ENCODE data around the gene ARFGEF2. TPM values are rescaled to one million over a fixed set of nuclear protein-coding genes. Genes with fewer than 3 reads are reported as not detected.
"Not testable (repeated sequence)": the region's sequence is repeated elsewhere in the genome, so short reads cannot be mapped to it uniquely, and the experiment has no call there.

The ARFGEF2 gene
- total and polyA plus RNA-seq, 2 experiments from 2014 or later: 8.5 to 20.6 TPM

DNA sequence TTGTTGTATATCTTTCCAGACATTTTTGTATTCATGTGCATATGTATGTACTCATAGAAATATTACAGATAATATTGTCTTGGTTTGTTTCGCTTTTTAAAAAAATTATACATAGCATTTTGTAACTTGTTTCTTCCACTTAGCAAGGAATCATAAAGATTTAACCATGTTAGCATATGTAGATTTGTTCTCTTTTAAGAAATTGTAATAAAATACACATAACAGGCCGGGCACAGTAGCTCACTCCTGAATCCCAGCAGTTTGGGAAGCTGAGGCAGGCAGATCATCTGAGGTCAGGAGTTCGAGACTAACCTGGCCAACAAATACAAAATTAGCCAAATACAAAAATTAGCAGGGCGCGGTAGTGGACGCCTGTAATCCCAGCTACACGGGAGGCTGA, 80.2 kb downstream of the ARFGEF2 start:
- H3K4me3 ChIP-seq: no peak overlapping the region
- no peak for DNase-seq (ENCODE audit: low read depth in 1 of 2, low spot score in 1 of 2)
- H3K36me3 ChIP-seq: peaks cover 35% of the 10 kb centered on the region
- H3K27ac ChIP-seq: no peak overlapping the region
- TF ChIP-seq, protein P1, sequence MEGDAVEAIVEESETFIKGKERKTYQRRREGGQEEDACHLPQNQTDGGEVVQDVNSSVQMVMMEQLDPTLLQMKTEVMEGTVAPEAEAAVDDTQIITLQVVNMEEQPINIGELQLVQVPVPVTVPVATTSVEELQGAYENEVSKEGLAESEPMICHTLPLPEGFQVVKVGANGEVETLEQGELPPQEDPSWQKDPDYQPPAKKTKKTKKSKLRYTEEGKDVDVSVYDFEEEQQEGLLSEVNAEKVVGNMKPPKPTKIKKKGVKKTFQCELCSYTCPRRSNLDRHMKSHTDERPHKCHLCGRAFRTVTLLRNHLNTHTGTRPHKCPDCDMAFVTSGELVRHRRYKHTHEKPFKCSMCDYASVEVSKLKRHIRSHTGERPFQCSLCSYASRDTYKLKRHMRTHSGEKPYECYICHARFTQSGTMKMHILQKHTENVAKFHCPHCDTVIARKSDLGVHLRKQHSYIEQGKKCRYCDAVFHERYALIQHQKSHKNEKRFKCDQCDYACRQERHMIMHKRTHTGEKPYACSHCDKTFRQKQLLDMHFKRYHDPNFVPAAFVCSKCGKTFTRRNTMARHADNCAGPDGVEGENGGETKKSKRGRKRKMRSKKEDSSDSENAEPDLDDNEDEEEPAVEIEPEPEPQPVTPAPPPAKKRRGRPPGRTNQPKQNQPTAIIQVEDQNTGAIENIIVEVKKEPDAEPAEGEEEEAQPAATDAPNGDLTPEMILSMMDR (IDR thresholded peaks at IDR 0.05; ENCODE audit: low read depth, low read length): no peak
- H3K27me3 ChIP-seq: no peaks in the 10 kb centered on the region
- H3K9me3 ChIP-seq (ENCODE audit: low read depth): no peaks in the 10 kb centered on the region
- H3K4me1 ChIP-seq (ENCODE audit: low read depth): no peaks in the 10 kb centered on the region

DNA sequence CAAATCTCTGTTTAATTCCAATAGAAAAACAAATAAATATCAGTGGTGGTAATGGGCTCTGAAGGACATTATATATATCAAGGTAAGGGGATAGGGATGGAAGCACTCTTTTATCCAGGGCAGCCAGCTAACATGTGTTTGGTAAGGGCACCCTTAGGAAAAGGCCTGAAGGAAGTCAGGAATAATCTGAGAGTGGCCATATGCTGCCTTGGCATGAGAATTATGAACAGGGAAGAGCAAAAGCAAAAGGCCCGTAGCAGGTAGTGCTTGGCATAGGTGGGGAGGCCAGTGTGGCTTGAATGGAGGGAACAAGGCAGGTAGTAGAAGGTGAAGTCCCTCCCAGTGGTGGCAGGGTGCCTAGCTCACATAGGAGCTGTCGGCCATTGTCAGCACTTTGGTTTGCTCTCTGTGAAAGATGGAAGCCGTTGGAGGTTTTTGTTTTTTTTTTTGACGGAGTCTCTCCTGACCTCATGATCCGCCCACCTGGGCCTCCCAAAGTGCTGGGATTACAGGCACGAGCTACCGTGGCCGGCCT, 85.0 kb downstream of the ARFGEF2 start:
- TF ChIP-seq, protein P1 (IDR thresholded peaks at IDR 0.05; ENCODE audit: low read depth, low read length): no peak
- H3K9me3 ChIP-seq (ENCODE audit: low read depth): no peaks in the 10 kb centered on the region
- no peaks in the 10 kb centered on the region for H3K27me3 ChIP-seq
- H3K27ac ChIP-seq: no peak overlapping the region
- no peaks in the 10 kb centered on the region for H3K4me1 ChIP-seq (ENCODE audit: low read depth)
- peaks cover 32% of the 10 kb centered on the region for H3K36me3 ChIP-seq
- no peak for DNase-seq (ENCODE audit: low read depth in 1 of 2, low spot score in 1 of 2)
- no peak overlapping the region for H3K4me3 ChIP-seq

DNA sequence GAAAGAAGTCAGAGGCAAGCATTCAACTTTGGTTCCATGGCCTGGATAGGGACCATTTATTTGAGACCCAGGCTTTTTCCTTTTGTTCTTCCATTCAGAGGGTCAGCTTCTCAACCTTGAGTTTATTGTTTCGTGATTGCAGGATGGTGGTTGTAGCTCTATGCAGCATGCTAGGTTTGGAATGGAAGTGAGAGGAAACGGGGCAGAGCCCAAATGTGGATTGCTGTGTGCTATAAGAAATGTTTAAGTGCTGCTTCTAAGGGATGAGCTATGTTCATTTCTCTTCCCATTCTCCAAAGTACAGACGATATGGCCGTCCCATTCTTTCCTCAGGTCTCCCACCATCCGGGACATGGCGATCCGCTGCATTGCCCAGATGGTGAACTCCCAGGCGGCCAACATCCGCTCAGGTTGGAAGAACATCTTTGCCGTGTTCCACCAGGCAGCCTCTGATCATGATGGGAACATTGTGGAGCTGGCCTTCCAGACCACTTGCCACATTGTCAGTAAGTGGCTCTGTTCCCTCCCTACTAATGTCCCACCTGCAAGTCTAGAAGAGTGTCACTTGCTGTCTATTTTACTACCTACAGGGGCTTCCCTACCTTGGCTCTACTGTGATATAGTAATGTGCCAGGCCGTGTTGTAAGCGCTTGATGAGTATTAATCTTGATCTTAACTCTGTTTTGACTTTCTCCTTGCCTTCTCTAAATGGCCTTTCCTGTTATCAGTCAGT, 88.6 kb downstream of the ARFGEF2 start:
- peaks cover 58% of the 10 kb centered on the region for H3K36me3 ChIP-seq
- H3K27ac ChIP-seq: no peak overlapping the region
- no peak for DNase-seq (ENCODE audit: low read depth in 1 of 2, low spot score in 1 of 2)
- TF ChIP-seq, protein P1 (IDR thresholded peaks at IDR 0.05; ENCODE audit: low read depth, low read length): no peak
- no peaks in the 10 kb centered on the region for H3K4me1 ChIP-seq (ENCODE audit: low read depth)
- no peaks in the 10 kb centered on the region for H3K27me3 ChIP-seq
- H3K4me3 ChIP-seq: no peak overlapping the region
- no peaks in the 10 kb centered on the region for H3K9me3 ChIP-seq (ENCODE audit: low read depth)

DNA sequence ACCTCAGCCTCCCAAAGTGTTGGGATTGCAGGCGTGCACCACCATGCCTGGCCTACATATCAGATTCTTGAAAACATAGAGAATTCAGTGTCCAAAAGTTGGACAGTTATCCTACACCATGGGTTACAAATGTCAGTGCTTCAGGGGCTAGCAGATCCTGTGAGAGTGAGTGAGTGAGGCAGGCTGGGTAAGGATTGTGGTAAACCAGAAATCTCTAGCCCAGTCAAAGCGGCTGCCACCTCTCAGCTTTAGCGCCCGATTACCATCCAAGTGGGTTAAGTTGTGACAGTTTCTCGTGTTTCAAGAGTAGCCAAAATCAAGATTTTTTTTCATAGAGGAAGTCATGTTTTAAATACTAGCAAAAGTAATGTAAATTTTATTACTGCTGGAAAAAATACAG, 102.7 kb downstream of the ARFGEF2 start:
- no peak for DNase-seq (ENCODE audit: low read depth in 1 of 2, low spot score in 1 of 2)
- peaks cover 51% of the 10 kb centered on the region for H3K36me3 ChIP-seq
- TF ChIP-seq, protein P1 (IDR thresholded peaks at IDR 0.05; ENCODE audit: low read depth, low read length): no peak
- no peaks in the 10 kb centered on the region for H3K27me3 ChIP-seq
- H3K9me3 ChIP-seq (ENCODE audit: low read depth): no peaks in the 10 kb centered on the region
- H3K27ac ChIP-seq: no peak overlapping the region
- no peak overlapping the region for H3K4me3 ChIP-seq
- H3K4me1 ChIP-seq (ENCODE audit: low read depth): no peaks in the 10 kb centered on the region

DNA sequence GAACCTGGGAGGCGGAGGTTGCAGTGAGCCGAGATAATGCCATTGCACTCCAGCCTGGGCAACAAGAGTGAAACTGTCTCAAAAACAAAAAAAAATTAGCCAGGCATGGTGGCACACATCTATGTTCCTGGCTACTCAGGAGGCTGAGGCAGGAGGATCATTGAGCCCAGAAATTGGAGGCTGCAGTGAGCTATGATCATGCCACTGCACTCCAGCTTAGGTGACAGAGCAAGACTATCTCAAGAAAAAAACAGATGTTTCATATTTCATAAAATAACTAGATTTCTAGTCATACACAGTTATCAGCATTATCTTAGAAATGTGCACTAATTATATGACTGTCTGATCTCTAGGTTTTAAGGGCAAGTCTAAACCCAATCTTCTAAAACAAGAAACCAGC, 106.7 kb downstream of the ARFGEF2 start:
- DNase-seq (ENCODE audit: low read depth in 1 of 2, low spot score in 1 of 2): not testable (repeated sequence)
- H3K36me3 ChIP-seq: peaks cover 49% of the 10 kb centered on the region

DNA sequence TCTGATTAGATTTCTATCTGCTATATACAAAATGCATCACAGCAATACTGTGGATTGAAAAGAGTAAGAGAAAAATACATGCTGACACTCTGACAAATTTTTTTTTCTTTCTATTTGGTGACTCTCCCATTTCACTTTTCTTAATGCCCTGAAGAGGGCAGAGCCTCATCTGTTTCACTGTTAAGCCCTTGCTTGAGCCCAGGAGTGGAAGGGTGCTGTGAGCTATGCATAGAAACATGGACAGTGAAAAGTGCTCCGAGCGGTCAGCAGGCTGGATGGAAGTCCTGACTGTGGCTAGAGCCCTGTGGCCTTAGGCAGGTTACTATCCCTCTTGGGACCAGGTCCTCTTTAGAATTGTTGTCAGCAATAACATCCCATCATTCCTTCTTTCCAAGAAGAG, 107.2 kb downstream of the ARFGEF2 start:
- no peaks in the 10 kb centered on the region for H3K4me1 ChIP-seq (ENCODE audit: low read depth)
- H3K4me3 ChIP-seq: no peak overlapping the region
- H3K27ac ChIP-seq: no peak overlapping the region
- DNase-seq (ENCODE audit: low read depth in 1 of 2, low spot score in 1 of 2): peak; percentile 42 to 46
- H3K9me3 ChIP-seq (ENCODE audit: low read depth): no peaks in the 10 kb centered on the region
- peaks cover 53% of the 10 kb centered on the region for H3K36me3 ChIP-seq
- TF ChIP-seq, protein P1 (IDR thresholded peaks at IDR 0.05; ENCODE audit: low read depth, low read length): peak; percentile 49
- no peaks in the 10 kb centered on the region for H3K27me3 ChIP-seq

More for the DNA sequence above, 106.7 kb downstream of the ARFGEF2 start:
- H3K9me3 ChIP-seq (ENCODE audit: low read depth); H3K4me1 ChIP-seq (ENCODE audit: low read depth); H3K4me3 ChIP-seq; H3K27me3 ChIP-seq; H3K27ac ChIP-seq: not testable (repeated sequence)
